HG03439 (cell line): ENCODE measurements around the gene VPS54.

ENCODE experiments used
- ATAC-seq: cut with Tn5 transposase; IDR thresholded peaks from one replicate; pipeline ENCODE4 v1.9.1; 2021; ENCODE audit warnings: mild to moderate bottlenecking, moderate library complexity; ENCODE audit not compliant: unreplicated experiment

The VPS54 gene

GRCh38 chr2:63846487-63846886 lies 172.7 kb downstream of the VPS54 start:
- ATAC-seq: no peak

- no peak for ATAC-seq
Observed at GRCh38 chr2:63845866-63846265, 173.4 kb downstream of the VPS54 start.

GRCh38 chr2:63844616-63845015 lies 174.6 kb downstream of the VPS54 start:
- ATAC-seq: no peak

- no peak for ATAC-seq
Observed at GRCh38 chr2:63843791-63844190, 175.4 kb downstream of the VPS54 start.

- ATAC-seq: no peak
Observed at GRCh38 chr2:63843093-63843492, 176.1 kb downstream of the VPS54 start.

- no peak for ATAC-seq
Observed at GRCh38 chr2:63842149-63843061, 176.8 kb downstream of the VPS54 start.
